Epithelial cell of esophagus (primary cell): ENCODE data around the gene KIR2DL3.
"Not testable (repeated sequence)": the region's sequence is repeated elsewhere in the genome, so short reads cannot be mapped to it uniquely, and the experiment has no call there.

Experiments used
- DNase-seq: peaks from one replicate; pipeline ENCODE4 v3.0.0; 2010; ENCODE audit warnings: low read depth
- H3K4me3 ChIP-seq: 2 replicates; pipeline ENCODE4 v1.5.1; 2011; ENCODE audit warnings: mild to moderate bottlenecking, low read length, control low read depth
- TF ChIP-seq, protein P1 (sequence below): IDR thresholded peaks from 2 replicates; pipeline ENCODE4 v1.5.1; 2011; ENCODE audit warnings: low read depth, mild to moderate bottlenecking, low read length, control low read depth, inconsistent platforms; ENCODE audit not compliant: insufficient read depth; ENCODE audit errors: missing control alignments

KIR2DL3 gene

DNA sequence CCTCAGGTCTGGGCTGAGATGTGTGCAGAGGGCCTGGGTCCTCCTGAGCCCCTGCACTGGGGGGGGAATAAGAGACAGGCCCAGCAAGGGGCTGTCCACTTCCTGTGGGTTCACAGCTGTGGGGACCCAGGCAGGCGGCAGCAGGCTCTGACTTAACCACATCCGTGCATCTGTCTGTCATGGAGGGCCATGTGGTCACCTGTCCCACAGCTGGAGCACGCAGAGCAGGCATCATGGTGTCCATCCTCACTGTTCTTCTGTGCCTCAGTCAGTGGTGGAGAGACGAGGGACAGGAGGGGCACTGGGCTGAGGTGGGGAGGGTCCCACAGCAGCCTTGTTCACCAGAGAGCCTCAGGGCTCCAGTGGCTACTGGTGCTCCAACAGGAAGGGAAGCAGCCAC is 30.4 kb upstream of the KIR2DL3 start:
- TF ChIP-seq, protein P1, sequence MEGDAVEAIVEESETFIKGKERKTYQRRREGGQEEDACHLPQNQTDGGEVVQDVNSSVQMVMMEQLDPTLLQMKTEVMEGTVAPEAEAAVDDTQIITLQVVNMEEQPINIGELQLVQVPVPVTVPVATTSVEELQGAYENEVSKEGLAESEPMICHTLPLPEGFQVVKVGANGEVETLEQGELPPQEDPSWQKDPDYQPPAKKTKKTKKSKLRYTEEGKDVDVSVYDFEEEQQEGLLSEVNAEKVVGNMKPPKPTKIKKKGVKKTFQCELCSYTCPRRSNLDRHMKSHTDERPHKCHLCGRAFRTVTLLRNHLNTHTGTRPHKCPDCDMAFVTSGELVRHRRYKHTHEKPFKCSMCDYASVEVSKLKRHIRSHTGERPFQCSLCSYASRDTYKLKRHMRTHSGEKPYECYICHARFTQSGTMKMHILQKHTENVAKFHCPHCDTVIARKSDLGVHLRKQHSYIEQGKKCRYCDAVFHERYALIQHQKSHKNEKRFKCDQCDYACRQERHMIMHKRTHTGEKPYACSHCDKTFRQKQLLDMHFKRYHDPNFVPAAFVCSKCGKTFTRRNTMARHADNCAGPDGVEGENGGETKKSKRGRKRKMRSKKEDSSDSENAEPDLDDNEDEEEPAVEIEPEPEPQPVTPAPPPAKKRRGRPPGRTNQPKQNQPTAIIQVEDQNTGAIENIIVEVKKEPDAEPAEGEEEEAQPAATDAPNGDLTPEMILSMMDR: no peak
- no peak overlapping the region for H3K4me3 ChIP-seq
- no peak for DNase-seq

DNA sequence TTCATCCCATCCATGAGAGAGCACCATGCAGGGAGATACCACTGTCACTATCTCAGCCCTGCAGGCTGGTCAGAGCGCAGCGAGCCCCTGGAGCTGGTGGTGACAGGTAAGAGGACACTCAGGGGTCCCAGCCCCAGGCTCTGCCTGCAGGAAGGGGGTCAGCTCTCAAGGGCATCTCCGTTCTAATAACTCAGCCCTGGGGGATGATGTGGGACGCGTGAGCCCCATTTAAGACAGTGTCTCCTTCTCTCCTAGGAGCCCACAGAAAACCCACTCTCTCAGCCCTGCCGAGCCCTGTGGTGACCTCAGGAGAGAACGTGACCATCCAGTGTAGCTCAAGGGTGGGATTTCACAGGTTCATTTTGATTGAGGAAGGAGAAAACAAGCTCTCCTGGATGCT is 29.5 kb upstream of the KIR2DL3 start:
- TF ChIP-seq, protein P1: no peak
- H3K4me3 ChIP-seq: no peak overlapping the region
- no peak for DNase-seq

DNA sequence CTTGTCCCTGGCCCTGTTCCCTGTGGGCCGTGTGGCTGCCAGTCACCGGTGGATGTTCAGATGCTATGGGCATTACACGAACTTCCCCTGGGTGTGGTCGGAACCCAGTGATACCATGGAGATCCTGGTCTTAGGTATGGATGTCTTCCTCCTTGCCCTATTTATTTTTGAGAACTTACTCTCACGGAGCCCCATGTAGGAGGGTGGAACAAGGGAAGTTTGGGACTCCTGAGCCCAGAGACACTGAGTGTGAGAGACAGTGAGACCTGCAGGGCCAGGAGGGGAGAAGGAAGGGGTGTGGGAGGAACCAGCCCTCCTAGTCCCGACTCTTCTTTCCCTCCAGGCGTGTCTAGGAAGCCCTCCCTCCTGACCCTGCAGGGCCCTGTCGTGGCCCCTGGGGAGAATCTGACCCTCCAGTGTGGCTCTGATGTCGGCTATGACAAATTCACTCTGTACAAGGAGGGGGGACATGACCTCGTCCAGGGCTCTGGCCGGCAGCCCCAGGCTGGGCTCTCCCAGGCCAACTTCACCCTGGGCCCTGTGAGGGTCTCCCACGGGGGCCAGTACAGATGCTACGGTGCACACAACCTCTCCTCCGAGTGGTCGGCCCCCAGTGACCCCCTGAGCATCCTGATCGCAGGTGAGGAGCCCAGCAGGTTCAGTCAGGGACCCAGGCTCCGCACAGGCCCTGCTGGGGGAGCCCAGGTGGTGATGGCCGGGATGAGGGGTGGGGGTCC is 28.9 kb upstream of the KIR2DL3 start:
- no peak for DNase-seq
- H3K4me3 ChIP-seq: no peak overlapping the region
- TF ChIP-seq, protein P1: no peak

DNA sequence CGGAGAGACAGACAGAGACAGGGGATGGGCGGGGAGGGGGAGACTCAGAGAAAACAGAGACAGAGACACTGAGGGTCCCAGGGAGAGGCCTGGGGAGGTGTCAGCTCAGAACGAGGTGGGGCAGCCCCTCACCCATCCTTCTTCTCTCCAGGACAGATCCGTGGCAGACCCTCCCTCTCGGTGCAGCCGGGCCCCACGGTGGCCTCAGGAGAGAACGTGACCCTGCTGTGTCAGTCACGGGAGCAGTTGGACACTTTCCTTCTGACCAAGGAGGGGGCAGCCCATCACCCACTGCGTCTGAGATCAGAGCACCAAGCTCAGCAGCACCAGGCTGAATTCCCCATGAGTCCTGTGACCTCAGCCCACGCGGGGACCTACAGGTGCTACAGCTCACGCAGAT is 28.4 kb upstream of the KIR2DL3 start:
- DNase-seq, H3K4me3 ChIP-seq: not testable (repeated sequence)

DNA sequence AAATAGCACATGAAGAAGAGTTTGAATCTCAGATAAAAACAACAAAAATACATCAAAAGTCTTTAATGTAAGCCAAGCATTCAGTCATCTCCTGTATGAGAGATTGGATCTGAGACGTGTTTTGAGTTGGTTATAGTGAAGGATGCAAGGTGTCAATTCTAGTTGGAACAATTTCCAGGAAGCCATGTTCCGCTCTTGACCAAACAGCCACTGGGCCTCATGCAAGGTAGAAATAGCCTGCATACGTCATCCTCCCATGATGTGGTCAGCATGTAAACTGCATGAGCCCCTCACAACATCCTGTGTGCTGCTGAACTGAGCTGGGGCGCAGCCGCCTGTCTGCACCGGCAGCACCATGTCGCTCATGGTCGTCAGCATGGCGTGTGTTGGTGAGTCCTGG is 14.2 kb upstream of the KIR2DL3 start, which contains the start of gene KIR3DL3:
TSS of gene KIR3DL3 (plus strand) at position 301 of the 400 bp plus-strand sequence. CDS start at position 356, 55 bp downstream.
- H3K4me3 ChIP-seq: no peak within 1 kb of the TSS
- DNase-seq: no peak
- TF ChIP-seq, protein P1: no peak

DNA sequence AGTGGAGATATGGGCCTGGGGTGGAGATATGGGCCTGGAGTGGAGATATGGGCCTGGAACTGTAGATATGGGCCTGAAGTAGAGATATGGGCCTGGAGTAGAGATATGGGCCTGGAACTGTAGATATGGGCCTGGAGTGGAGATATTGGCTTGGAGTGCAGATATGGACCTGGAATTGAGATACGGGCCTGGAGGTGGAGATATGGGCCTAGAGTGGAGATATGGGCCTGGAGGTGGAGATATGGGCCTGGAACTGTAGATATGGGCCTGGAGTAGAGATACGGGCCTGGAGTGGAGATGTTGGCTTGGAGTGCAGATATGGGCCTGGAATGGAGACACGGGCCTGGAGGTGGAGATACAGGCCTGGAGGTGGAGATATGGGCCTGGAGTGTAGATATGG is 13.7 kb upstream of the KIR2DL3 start:
- no peak overlapping the region for H3K4me3 ChIP-seq
- TF ChIP-seq, protein P1: no peak
- no peak for DNase-seq

DNA sequence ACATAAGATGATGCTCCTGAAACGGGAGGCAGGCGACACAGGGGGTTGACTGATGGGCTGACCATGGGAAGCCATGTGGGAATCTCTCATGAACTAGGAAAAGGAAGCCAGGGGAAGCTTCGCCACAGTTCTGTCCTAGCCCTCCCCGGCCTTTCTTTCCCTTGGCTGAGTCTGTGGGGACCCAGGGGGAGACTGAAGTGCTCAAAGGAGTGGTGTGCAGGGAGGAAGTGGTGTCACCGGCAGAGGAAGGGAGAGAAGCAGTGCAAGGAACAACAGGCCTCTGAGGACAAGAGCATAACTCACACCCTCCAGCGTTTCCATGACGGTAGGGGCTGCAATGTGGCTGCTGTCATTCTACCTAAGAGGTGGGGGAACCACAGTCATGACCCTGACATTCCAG is 13.0 kb upstream of the KIR2DL3 start:
- DNase-seq: no peak
- no peak overlapping the region for H3K4me3 ChIP-seq
- TF ChIP-seq, protein P1: no peak
